GM12875 (cell line): Measurements from ENCODE around the gene HEXIM2.
A peak's percentile ranks its signal among the peaks of the same experiment; 100 is the strongest.

Experiments
- H3K4me3 ChIP-seq: one replicate; pipeline ENCODE4 v1.5.1; 2011; ENCODE audit warnings: low read depth, low read length, control low read depth
- TF ChIP-seq, protein P1 (sequence below): IDR thresholded peaks from 2 replicates; pipeline ENCODE4 v1.5.1; 2011; ENCODE audit warnings: low read depth, mild to moderate bottlenecking, control low read depth, inconsistent platforms, low read length, moderate library complexity, borderline replicate concordance; ENCODE audit not compliant: insufficient read depth

HEXIM2 gene

DNA sequence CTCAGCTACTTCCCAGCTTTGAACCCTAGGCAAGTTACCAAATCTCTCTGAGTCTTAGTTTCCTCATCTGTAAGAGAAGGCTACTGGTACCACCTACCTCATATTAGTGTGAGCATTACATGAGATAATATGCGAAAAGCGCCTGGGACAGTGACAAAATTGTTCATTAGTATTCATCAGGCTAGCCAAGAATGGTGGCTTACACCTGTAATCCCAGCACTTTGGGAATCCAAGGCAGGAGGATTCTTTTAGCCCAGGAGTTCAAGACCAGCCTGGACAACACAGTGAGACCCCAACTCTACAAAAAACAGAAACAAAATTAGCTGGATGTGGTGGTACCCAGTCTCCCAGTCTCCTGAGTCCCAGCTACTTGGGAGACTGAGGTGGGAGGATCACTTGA is 32.7 kb upstream of the HEXIM2 start:
- no peak overlapping the region for H3K4me3 ChIP-seq
- TF ChIP-seq, protein P1, sequence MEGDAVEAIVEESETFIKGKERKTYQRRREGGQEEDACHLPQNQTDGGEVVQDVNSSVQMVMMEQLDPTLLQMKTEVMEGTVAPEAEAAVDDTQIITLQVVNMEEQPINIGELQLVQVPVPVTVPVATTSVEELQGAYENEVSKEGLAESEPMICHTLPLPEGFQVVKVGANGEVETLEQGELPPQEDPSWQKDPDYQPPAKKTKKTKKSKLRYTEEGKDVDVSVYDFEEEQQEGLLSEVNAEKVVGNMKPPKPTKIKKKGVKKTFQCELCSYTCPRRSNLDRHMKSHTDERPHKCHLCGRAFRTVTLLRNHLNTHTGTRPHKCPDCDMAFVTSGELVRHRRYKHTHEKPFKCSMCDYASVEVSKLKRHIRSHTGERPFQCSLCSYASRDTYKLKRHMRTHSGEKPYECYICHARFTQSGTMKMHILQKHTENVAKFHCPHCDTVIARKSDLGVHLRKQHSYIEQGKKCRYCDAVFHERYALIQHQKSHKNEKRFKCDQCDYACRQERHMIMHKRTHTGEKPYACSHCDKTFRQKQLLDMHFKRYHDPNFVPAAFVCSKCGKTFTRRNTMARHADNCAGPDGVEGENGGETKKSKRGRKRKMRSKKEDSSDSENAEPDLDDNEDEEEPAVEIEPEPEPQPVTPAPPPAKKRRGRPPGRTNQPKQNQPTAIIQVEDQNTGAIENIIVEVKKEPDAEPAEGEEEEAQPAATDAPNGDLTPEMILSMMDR, result no peak

DNA sequence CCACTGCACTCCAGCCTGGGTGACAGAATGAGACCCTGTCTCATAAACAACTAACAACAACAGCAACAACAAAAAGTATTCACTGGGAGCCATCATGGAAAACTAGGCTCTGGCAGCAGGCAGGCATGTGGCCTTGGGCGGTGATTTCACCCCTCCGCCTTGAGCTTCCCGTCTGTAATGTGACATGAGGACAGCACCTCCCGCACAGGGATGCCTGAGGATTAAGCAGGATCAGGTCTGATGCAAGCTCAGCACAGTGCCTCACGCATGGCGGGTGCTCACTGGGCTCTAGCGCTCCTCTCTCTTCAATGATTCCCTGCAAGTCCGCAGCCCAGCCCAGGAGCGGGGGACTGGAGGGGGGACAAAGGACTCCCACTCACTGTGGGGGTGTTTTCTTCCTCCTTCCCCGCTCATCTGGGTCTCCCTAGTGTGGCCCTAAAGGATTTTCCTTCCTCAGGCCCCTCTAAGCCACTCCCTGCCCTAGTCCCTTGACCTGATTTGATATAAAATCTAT is 32.2 kb upstream of the HEXIM2 start:
- TF ChIP-seq, protein P1, result no peak
- H3K4me3 ChIP-seq, result no peak overlapping the region

DNA sequence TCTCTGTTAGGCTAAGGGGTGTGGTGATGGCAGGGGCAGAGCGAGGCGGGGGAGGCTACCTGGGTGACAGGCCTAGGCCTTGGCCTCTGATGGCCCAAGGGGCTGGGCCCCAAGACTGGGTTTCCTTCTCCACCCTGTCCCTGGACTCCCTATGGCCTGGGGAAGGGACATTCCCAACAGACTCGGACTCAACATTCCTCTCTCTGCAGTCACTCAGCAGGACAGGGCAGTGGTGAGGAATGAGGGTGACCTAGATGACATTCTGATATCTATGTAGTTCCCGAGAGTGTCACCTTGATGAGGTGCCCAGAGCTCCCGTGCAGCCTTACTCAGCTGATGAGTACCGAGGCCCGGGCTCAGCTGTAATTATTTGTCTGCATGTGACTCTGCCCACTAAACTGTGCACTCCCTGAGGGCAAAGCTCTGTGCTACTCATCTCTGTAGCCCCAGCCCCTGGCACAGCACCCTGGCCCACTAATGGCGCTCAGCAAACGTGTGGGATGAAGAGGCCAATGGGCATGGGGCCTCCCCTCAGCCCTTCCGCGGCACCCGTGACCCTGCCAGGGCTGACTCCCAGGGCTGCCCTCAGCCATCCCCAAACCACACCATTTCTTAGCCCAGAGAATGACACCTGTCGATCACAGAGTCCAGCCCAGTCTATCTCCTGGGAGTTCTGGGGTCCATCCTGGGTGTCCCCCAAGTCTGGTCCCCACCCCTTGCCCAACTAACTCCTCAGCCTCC is 31.6 kb upstream of the HEXIM2 start:
- H3K4me3 ChIP-seq, result no peak overlapping the region
- TF ChIP-seq, protein P1, result no peak

DNA sequence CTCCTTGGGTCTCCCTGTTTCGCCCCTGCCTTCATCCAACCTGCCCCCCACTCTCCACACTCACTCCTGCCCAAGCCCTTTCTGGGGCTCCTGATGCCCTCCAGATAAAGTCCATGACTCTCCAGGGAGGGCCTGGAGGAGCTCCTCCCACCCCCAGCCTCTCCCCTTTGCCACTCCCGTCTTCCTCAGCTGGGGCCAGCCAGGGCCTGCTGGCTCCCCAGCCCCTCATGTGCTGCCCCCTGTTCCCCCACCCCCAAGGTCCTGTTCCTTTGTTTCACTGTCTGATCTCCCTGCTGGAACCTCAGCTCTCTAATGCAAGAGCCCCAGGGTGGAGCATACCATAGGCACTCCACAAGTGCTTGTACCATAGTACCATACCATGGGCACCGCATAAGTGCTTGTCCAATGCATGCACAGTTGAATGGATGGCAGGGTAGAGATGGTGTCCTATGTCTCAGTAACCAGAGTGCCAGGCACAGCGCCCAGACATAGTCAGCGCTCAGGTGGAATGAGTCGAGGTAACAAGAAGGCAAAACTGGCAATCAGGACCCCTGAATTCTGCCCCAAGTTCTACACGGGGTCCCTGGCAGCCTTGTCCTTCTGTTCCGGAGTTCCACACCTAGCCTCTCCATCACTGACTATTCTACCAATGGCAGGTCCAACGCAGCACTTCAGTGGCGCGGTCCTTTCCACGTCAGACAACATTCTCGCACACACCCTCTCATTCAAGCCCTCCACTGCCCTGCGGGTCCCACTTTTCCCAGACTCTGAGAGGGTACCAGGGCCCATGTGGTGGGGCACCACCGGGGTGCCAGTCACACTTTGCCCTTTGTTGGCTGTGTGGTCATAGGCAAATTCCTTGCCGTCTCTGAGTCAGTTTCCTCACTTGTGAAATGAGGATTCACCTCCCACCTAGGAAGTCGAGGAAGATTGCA is 30.7 kb upstream of the HEXIM2 start:
- TF ChIP-seq, protein P1, result no peak
- no peak overlapping the region for H3K4me3 ChIP-seq

DNA sequence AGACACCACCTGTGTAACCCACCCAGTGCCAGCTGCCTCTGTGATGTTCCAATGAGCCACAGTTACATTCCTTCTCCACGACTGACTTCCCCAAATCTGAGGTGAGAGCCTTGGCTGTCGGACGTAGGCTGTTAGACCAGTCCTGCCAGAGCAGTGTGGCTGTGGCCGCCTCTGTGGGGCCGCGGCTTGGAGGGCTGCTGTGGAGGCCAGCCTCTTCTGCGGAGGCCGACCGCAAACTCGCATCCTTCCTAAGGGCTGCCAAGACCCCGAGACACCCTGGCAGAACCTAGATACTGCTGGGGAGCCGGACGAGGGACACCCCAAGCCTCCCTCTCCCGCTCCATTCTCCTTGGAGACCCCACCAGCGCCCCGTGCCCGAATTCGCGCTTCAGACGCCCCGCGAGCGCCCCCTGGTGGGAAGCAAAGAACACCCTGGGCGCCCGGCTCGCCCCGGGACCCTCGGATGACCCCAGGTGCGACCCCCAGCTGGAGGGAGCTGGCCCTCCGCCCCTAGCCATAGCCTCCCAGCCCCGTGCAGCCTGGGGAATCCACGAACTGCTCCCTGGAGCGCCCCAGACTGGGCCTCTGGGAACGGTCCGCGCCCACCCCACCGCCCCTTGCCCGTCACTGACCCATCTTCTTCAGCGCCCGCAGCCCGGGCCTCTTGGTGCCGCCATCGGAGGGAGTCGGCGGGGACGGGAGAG is 29.9 kb upstream of the HEXIM2 start:
- TF ChIP-seq, protein P1, result peak; percentile 83
- peak overlapping the region; percentile 54 for H3K4me3 ChIP-seq

DNA sequence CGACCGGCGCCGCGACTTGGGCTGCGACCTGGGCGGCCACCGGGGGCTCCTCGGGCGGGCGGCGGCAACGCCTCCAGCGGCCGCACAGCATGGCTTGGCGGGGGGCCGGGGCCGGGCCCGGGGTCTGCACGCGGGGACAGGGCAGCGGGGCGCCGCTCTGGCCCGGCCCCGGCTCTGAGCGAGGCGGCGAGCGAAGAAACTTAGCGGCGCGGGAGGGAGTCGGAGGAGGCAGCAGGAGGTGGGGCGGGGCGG is 29.4 kb upstream of the HEXIM2 start, which contains the start of gene PLCD3:
Gene PLCD3, minus strand, starts transcription at position 196 of the 252 bp plus-strand sequence. Its CDS starts 105 bp downstream, at position 91.
- TF ChIP-seq, protein P1, result no peak
- H3K4me3 ChIP-seq, result peak within 1 kb of the TSS; percentile 75
